H9 (cell line): ENCODE data around the gene MGAT5B. TPM values are rescaled to one million over a fixed set of nuclear protein-coding genes. Genes with fewer than 3 reads are reported as not detected.

Experiments used
- DNase-seq: peaks from one replicate; pipeline ENCODE4 v3.0.0-alpha.2; 2017
- H2AFZ ChIP-seq: one replicate; pipeline ENCODE4 v1.6.1; 2013; ENCODE audit warnings: mild to moderate bottlenecking, low read length, control low read depth, moderate library complexity
- H2AK5ac ChIP-seq: 2 replicates; pipeline ENCODE4 v1.6.1; 2013; ENCODE audit warnings: low read length, control low read depth, mixed read lengths; ENCODE audit not compliant: insufficient read length
- H2BK120ac ChIP-seq: one replicate; pipeline ENCODE4 v1.6.1; 2013; ENCODE audit warnings: low read depth, mild to moderate bottlenecking, low read length, control low read depth, inconsistent platforms; ENCODE audit not compliant: poor library complexity, severe bottlenecking
- H2BK12ac ChIP-seq: 2 replicates; pipeline ENCODE4 v1.6.1; 2013; ENCODE audit warnings: low read length, control low read depth, mixed read lengths, low read depth; ENCODE audit not compliant: insufficient read length
- H2BK15ac ChIP-seq: 2 replicates; pipeline ENCODE4 v1.6.1; 2013; ENCODE audit warnings: low read depth, low read length, control low read depth
- H2BK20ac ChIP-seq: one replicate; pipeline ENCODE4 v1.6.1; 2013; ENCODE audit warnings: low read depth, mild to moderate bottlenecking, low read length, control low read depth, inconsistent platforms; ENCODE audit not compliant: poor library complexity, severe bottlenecking
- H2BK5ac ChIP-seq: 2 replicates; pipeline ENCODE4 v1.6.1; 2013; ENCODE audit warnings: low read length, control low read depth, mixed read lengths; ENCODE audit not compliant: insufficient read length
- H3K14ac ChIP-seq: 2 replicates; pipeline ENCODE4 v1.6.1; 2013; ENCODE audit warnings: low read length, control low read depth; ENCODE audit not compliant: insufficient read depth
- H3K18ac ChIP-seq: 2 replicates; pipeline ENCODE4 v1.6.1; 2013; ENCODE audit warnings: low read depth, mild to moderate bottlenecking, mixed read lengths, low read length, control low read depth; ENCODE audit not compliant: insufficient read length
- H3K23ac ChIP-seq: 2 replicates; pipeline ENCODE4 v1.6.1; 2013; ENCODE audit warnings: low read length, control low read depth, mixed read lengths, low read depth; ENCODE audit not compliant: insufficient read length
- H3K23me2 ChIP-seq: 2 replicates; pipeline ENCODE4 v1.6.1; 2013; ENCODE audit warnings: low read depth, mild to moderate bottlenecking, mixed read lengths, low read length, control low read depth; ENCODE audit not compliant: insufficient read length, poor library complexity, severe bottlenecking
- H3K27ac ChIP-seq: 2 replicates; pipeline ENCODE4 v1.5.1; 2013; ENCODE audit warnings: low read length, control low read depth, mixed read lengths, low read depth; ENCODE audit not compliant: insufficient read length
- H3K27me3 ChIP-seq: 2 replicates; pipeline ENCODE4 v1.6.1; 2013; ENCODE audit warnings: low read length, control low read depth, inconsistent platforms; ENCODE audit not compliant: insufficient read depth
- H3K4ac ChIP-seq: 2 replicates; pipeline ENCODE4 v1.6.1; 2013; ENCODE audit warnings: low read depth, mild to moderate bottlenecking, control low read depth, inconsistent platforms, low read length, moderate library complexity
- H3K4me1 ChIP-seq: 2 replicates; pipeline ENCODE4 v1.6.1; 2013; ENCODE audit warnings: low read length, control low read depth, inconsistent platforms; ENCODE audit not compliant: insufficient read depth
- H3K4me2 ChIP-seq: 2 replicates; pipeline ENCODE4 v1.6.1; 2013; ENCODE audit warnings: low read length, control low read depth, mixed read lengths; ENCODE audit not compliant: insufficient read length, insufficient read depth
- H3K56ac ChIP-seq: 2 replicates; pipeline ENCODE4 v1.6.1; 2013; ENCODE audit warnings: low read depth, mild to moderate bottlenecking, mixed read lengths, low read length, control low read depth; ENCODE audit not compliant: insufficient read length
- H3K79me1 ChIP-seq: 2 replicates; pipeline ENCODE4 v1.6.1; 2013; ENCODE audit warnings: low read depth, mild to moderate bottlenecking, moderate library complexity, low read length, control low read depth, inconsistent platforms; ENCODE audit not compliant: insufficient read depth, poor library complexity, severe bottlenecking
- H3K79me2 ChIP-seq: 2 replicates; pipeline ENCODE4 v1.6.1; 2013; ENCODE audit warnings: low read length, control low read depth, inconsistent platforms; ENCODE audit not compliant: insufficient read depth
- H3K9ac ChIP-seq: 2 replicates; pipeline ENCODE4 v1.6.1; 2013; ENCODE audit warnings: low read length, control low read depth, mixed read lengths; ENCODE audit not compliant: insufficient read length; ENCODE audit errors: extremely low read depth
- H3K9me3 ChIP-seq: one replicate; pipeline ENCODE4 v1.6.1; 2013; ENCODE audit warnings: low read depth, low read length, inconsistent platforms; ENCODE audit not compliant: control insufficient read depth
- H3T11ph ChIP-seq: one replicate; pipeline ENCODE4 v1.6.1; 2013; ENCODE audit warnings: mild to moderate bottlenecking, low read length, control low read depth, inconsistent platforms
- H4K20me1 ChIP-seq: one replicate; pipeline ENCODE4 v1.6.1; 2013; ENCODE audit not compliant: control insufficient read depth, insufficient read length, insufficient read depth
- H4K5ac ChIP-seq: 2 replicates; pipeline ENCODE4 v1.6.1; 2013; ENCODE audit warnings: low read depth, mild to moderate bottlenecking, mixed read lengths, low read length, control low read depth; ENCODE audit not compliant: insufficient read length
- H4K8ac ChIP-seq: replicated peaks from 2 replicates; pipeline ENCODE4 v1.6.1; 2013; ENCODE audit warnings: low read length, control low read depth, mixed read lengths, low read depth; ENCODE audit not compliant: insufficient read length
- H4K91ac ChIP-seq: 2 replicates; pipeline ENCODE4 v1.6.1; 2013; ENCODE audit warnings: low read depth, mild to moderate bottlenecking, moderate library complexity, mixed read lengths, low read length, control low read depth; ENCODE audit not compliant: insufficient read length
- H3K27ac Mint-ChIP-seq, 3 experiments: 2 replicates in 2 of 3; 3 replicates in 1 of 3; pipeline ENCODE4 v1.8.0; 2020 to 2021; ENCODE audit warnings: mixed read lengths in 3 of 3, mild to moderate bottlenecking in 1 of 3, moderate library complexity in 1 of 3
- H3K27me3 Mint-ChIP-seq: 2 replicates; pipeline ENCODE4 v1.8.0; 2021; ENCODE audit warnings: low read depth, mild to moderate bottlenecking, moderate library complexity, mixed read lengths
- H3K36me3 Mint-ChIP-seq, 3 experiments: 2 replicates in 2 of 3; 3 replicates in 1 of 3; pipeline ENCODE4 v1.8.0; 2020 to 2021; ENCODE audit warnings: low read depth in 3 of 3, mixed read lengths in 3 of 3; ENCODE audit not compliant: insufficient read depth in 1 of 3
- H3K4me1 Mint-ChIP-seq, 2 experiments: 2 replicates each; pipeline ENCODE4 v1.8.0; 2020; ENCODE audit warnings: mixed read lengths in 2 of 2
- H3K4me3 Mint-ChIP-seq, 2 experiments: 2 replicates in 1 of 2; 3 replicates in 1 of 2; pipeline ENCODE4 v1.8.0; 2020 to 2021; ENCODE audit warnings: mild to moderate bottlenecking in 2 of 2, mixed read lengths in 2 of 2, moderate library complexity in 1 of 2
- H3K9me3 Mint-ChIP-seq, 2 experiments: 2 replicates in 1 of 2; 3 replicates in 1 of 2; pipeline ENCODE4 v1.8.0; 2020; ENCODE audit warnings: mild to moderate bottlenecking in 2 of 2, mixed read lengths in 2 of 2, moderate library complexity in 1 of 2
- CTCF ChIP-seq: fragments of 200-600 bp; sonication (generic); conservative IDR thresholded peaks from 3 replicates; pipeline ENCODE4 v1.8.0; 2021; ENCODE audit warnings: antibody characterized with exemption, mild to moderate bottlenecking
- WGBS: extraction: QIAGEN DNeasy Blood & Tissue Kit; methylation state at CpG from one replicate; pipeline ENCODE4 v1.1.7; 2013; ENCODE audit warnings: missing lambda C conversion rate, low lambda C conversion rate, mixed read lengths; ENCODE audit not compliant: insufficient read length; ENCODE audit errors: extremely low coverage; 5-methylcytosine and 5-hydroxymethylcytosine counted together
- total RNA-seq: library from RNA; stranded (reverse); gene quantifications from 2 replicates; pipeline ENCODE4 v1.2.1, GENCODE V29; 2021

Gene MGAT5B
- total RNA-seq, 1 experiment from 2014 or later: 4.9 TPM

- WGBS: no CpG with 5 or more reads among the region's 18 CpGs
- no peak overlapping the region for H3T11ph ChIP-seq
These were observed 78.0 kb downstream of the MGAT5B start for GRCh38 chr17:76946111-76946771.

More at GRCh38 chr17:76946111-76946771, 78.0 kb downstream of the MGAT5B start:
- no peak overlapping the region for H2AK5ac ChIP-seq
- H3K18ac ChIP-seq: no peak overlapping the region
- no peak overlapping the region for H3K4ac ChIP-seq
- H3K27ac Mint-ChIP-seq: peak overlapping the region in 1 of 3 experiments; percentile 28; a peak in 1 of 7 replicates
- H2BK12ac ChIP-seq: no peak overlapping the region
- H4K91ac ChIP-seq: no peak overlapping the region
- no peaks in the 10 kb centered on the region for H3K9me3 ChIP-seq
- no peak for DNase-seq
- no peak overlapping the region for H3K56ac ChIP-seq
- H3K4me2 ChIP-seq: no peak overlapping the region
- H2BK15ac ChIP-seq: no peak overlapping the region
- H3K36me3 Mint-ChIP-seq: peaks cover 0 to 2% (median 0%) of the 10 kb centered on the region in 3 experiments; a peak in 2 of 7 replicates
- H4K5ac ChIP-seq: no peak overlapping the region
- H4K20me1 ChIP-seq: no peaks in the 10 kb centered on the region
- no peak overlapping the region for H2BK20ac ChIP-seq
- H3K4me3 Mint-ChIP-seq: no peak overlapping the region
- no peaks in the 10 kb centered on the region for H3K27me3 ChIP-seq
- no peaks in the 10 kb centered on the region for H3K23me2 ChIP-seq
- no peak overlapping the region for H3K23ac ChIP-seq
- H3K9me3 Mint-ChIP-seq: no peaks in the 10 kb centered on the region
- no peaks in the 10 kb centered on the region for H3K4me1 ChIP-seq
- no peak overlapping the region for H2AFZ ChIP-seq
- no peak overlapping the region; the same call in 1 of the 2 replicates for H3K14ac ChIP-seq
- no peaks in the 10 kb centered on the region for H3K27me3 Mint-ChIP-seq
- no peak overlapping the region for H3K9ac ChIP-seq
- no peak for TF ChIP-seq CTCF
- H3K79me1 ChIP-seq: no peaks in the 10 kb centered on the region
- H4K8ac ChIP-seq: no peak overlapping the region
- H2BK5ac ChIP-seq: no peak overlapping the region
- H3K27ac ChIP-seq: no peak overlapping the region
- no peaks in the 10 kb centered on the region for H3K79me2 ChIP-seq
- peaks cover 6 to 32% of the 10 kb centered on the region in 2 experiments for H3K4me1 Mint-ChIP-seq
- H2BK120ac ChIP-seq: no peak overlapping the region
